ENCODE measurements around the gene CRYM.

The CRYM gene

GRCh38 chr16:21242756-21243155 lies 35.3 kb downstream of the CRYM start:
- DNase-seq: no peak

- no peak for DNase-seq
Observed at GRCh38 chr16:21239646-21240045, 38.4 kb downstream of the CRYM start.

- no peak for DNase-seq
Observed at GRCh38 chr16:21236831-21237230, 41.3 kb downstream of the CRYM start.

GRCh38 chr16:21235199-21235585 lies 42.9 kb downstream of the CRYM start:
- DNase-seq: no peak

GRCh38 chr16:21233521-21234150 lies 44.5 kb downstream of the CRYM start, which contains the start of gene ANKS4B:
Gene ANKS4B, plus strand, starts transcription at chr16:21233699. Its CDS starts 39 bp downstream, at chr16:21233738.
- DNase-seq: no peak

- DNase-seq: no peak
Observed at GRCh38 chr16:21233045-21233520, 45.0 kb downstream of the CRYM start.

- no peak for DNase-seq
Observed at GRCh38 chr16:21228361-21228872, 49.7 kb downstream of the CRYM start.

GRCh38 chr16:21227866-21228265 lies 50.2 kb downstream of the CRYM start:
- no peak for DNase-seq

- no peak for DNase-seq
Observed at GRCh38 chr16:21226749-21227148, 51.3 kb downstream of the CRYM start.

- no peak for DNase-seq
Observed at GRCh38 chr16:21224800-21225199, 53.3 kb downstream of the CRYM start.

GRCh38 chr16:21223787-21224186 lies 54.3 kb downstream of the CRYM start:
- DNase-seq: no peak

- DNase-seq: no peak
Observed at GRCh38 chr16:21222495-21223337, 55.4 kb downstream of the CRYM start.

GRCh38 chr16:21219551-21219950 lies 58.5 kb downstream of the CRYM start:
- DNase-seq: no peak

GRCh38 chr16:21218153-21218552 lies 59.9 kb downstream of the CRYM start:
- DNase-seq: no peak

- DNase-seq: no peak
Observed at GRCh38 chr16:21217121-21217520, 61.0 kb downstream of the CRYM start.

GRCh38 chr16:21214086-21214485 lies 64.0 kb downstream of the CRYM start:
- DNase-seq: no peak

- no peak for DNase-seq
Observed at GRCh38 chr16:21211486-21211885, 66.6 kb downstream of the CRYM start, which contains the start of gene ZP2. Gene ZP2, minus strand, starts transcription at chr16:21211574. Its CDS starts 27 bp downstream, at chr16:21211547.
